Testis (tissue), 3 donors: ENCODE data around the gene EIF4A3. TPM values are rescaled to one million over a fixed set of nuclear protein-coding genes. Genes with fewer than 3 reads are reported as not detected.

Experiments
- DNase-seq: peaks from one replicate; pipeline ENCODE4 v3.0.0-alpha.2; 2019
- H3K27ac ChIP-seq, 2 donors: fragments of 200-600 bp; sonication (generic); one replicate each; pipeline ENCODE4 v1.5.1; 2019
- H3K27me3 ChIP-seq: fragments of 200-600 bp; sonication (generic); one replicate; pipeline ENCODE4 v1.5.1; 2019
- H3K36me3 ChIP-seq: fragments of 200-600 bp; sonication (generic); one replicate; pipeline ENCODE4 v1.5.1; 2017; ENCODE audit warnings: low read depth; ENCODE audit errors: missing control alignments
- H3K4me1 ChIP-seq: fragments of 200-600 bp; sonication (generic); one replicate; pipeline ENCODE4 v1.5.1; 2019
- H3K4me3 ChIP-seq, 2 donors: fragments of 200-600 bp; sonication (generic); one replicate each; pipeline ENCODE4 v1.5.1; 2017 to 2019
- H3K9me3 ChIP-seq: fragments of 200-600 bp; sonication (generic); one replicate; pipeline ENCODE4 v1.5.1; 2017
- CTCF ChIP-seq, 3 experiments: fragments of 450-650 bp in 2 of 3; fragments of 200-600 bp in 1 of 3; sonication (generic) in 1 of 3; IDR thresholded peaks; one replicate each; pipeline ENCODE4 v1.5.1; 2016 to 2019; ENCODE audit warnings: antibody characterized with exemption in 3 of 3, mild to moderate bottlenecking in 2 of 3, moderate library complexity in 1 of 3
- POLR2A ChIP-seq: fragments of 450-650 bp; IDR thresholded peaks from one replicate; pipeline ENCODE4 v1.6.1; 2017; ENCODE audit warnings: antibody characterized with exemption, mild to moderate bottlenecking, moderate library complexity
- WGBS, 2 donors: methylation state at CpG; one replicate each; pipeline ENCODE4 v1.1.5; 2018; 5-methylcytosine and 5-hydroxymethylcytosine counted together
- intact Hi-C: fragments of 100-400 bp; cut with DNase I; formaldehyde crosslinking; loops from one replicate; pipeline ENCODE4 v1.15.1; 2023; ENCODE audit warnings: low total_unique reads
- polyA plus RNA-seq: library from polyadenylated mRNA; stranded (reverse); fragments of 350-450 nt; fragmentation: Illumina TruSeq; extraction: RNeasy Lipid Tissue Mini Kit (QIAGEN cat#74804); gene quantifications from one replicate; pipeline ENCODE4 v1.2.3, GENCODE V29; 2014; ENCODE audit warnings: low read depth, low replicate concordance; ENCODE audit not compliant: insufficient read depth
- total RNA-seq, 2 donors: library from RNA; depleted of rRNA; stranded (reverse); fragments of >200 nt; gene quantifications; one replicate each; pipeline ENCODE4 v1.2.3, GENCODE V29; 2016

The EIF4A3 gene
- total and polyA plus RNA-seq, 3 donors from 2014 or later: 67.1 to 99.3 (median 85.6) TPM

DNA sequence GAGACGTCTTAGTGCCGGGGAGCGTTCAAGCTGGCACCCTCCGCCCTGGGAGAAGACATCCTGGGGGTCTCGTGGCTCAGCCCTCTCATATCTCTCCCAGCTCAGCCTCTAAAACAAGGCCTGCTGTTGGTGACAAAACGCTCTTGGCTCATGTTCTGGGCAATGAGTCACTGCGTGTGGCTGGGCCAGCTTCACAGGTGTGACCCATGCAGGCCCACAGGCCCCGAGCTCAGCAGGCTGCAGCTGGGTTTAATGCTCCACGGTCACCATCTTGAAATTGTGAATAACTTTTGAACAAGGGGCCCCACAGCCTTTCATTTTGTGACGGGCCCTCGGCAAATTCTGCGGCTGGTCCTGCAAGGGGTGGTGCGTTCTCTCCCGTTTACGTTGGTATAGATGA lies 23.1 kb downstream of the EIF4A3 start:
- intact Hi-C loops: no loop called here
- DNase-seq: peak; percentile 10
- H3K36me3 ChIP-seq: no peaks in the 10 kb centered on the region
- WGBS, 2 donors: 86 to 90% methylated on average over 15 of the region's 15 CpGs
- no peak overlapping the region for H3K4me3 ChIP-seq
- no peak overlapping the region for H3K27ac ChIP-seq
- no peaks in the 10 kb centered on the region for H3K9me3 ChIP-seq
- no peaks in the 10 kb centered on the region for H3K27me3 ChIP-seq
- TF ChIP-seq CTCF (IDR thresholded peaks at IDR 0.05) (no peak), POLR2A (no peak)
- no peaks in the 10 kb centered on the region for H3K4me1 ChIP-seq

GRCh38 chr17:80122926-80123505 lies 23.9 kb downstream of the EIF4A3 start:
- Histone ChIP-seq H3K36me3 (no peaks in the 10 kb centered on the region), H3K4me3 (no peak overlapping the region), H3K9me3 (no peaks in the 10 kb centered on the region), H3K27ac (no peak overlapping the region), H3K27me3 (no peaks in the 10 kb centered on the region), H3K4me1 (no peaks in the 10 kb centered on the region)
- intact Hi-C loops: no loop called here
- WGBS, 2 donors: 78 to 95% methylated on average over 5 to 6 of the region's 6 CpGs
- TF ChIP-seq CTCF (IDR thresholded peaks at IDR 0.05) (no peak), POLR2A (no peak)
- DNase-seq: peak; percentile 5

DNA sequence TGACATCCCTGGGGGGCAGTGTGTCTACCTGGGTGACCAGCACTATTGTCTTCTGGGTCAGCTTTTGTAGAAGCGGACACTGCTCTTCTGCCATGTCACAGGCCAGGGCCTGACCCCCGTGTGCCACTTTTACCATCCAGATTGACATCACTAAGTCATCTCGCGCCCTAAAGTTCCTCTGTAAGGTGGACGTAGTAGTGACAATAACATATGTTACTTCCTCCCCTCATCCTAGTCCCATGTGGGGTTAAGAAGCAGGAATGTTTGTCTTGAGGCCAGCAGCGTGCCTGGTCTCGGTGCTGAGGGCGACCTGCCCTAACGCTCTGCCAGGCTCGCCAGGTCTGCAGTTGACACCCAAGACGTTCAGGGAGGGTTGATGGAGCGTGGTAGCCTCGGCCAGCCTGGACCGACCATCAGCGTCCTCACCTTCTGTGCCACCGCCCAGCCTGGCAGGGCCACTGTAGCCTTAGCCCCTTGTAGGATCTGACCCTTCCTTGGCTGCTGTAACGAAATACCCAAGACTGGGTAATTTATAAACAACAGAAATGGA lies 24.8 kb downstream of the EIF4A3 start:
- peak; percentile 7 for DNase-seq
- H3K9me3 ChIP-seq: no peaks in the 10 kb centered on the region
- no peak for TF ChIP-seq CTCF (IDR thresholded peaks at IDR 0.05)

DNA sequence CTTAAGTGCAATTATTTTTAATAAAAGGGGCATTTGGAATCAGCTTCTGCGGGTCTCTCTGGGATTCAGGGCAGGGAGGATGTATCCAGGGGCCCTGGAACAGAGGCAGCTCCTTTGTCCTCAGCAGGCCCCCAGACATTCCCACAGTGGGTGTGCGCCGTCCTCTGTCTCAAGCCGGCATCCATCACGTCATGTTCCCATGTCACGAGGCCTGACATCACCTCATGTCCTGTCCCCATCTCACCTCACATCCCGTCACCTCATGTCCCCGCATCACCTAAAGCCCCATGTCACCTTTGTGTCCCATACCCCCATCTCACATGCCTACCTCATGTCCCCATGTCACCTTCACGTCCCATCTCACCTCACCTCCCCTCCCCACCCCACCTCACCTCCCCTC lies 27.1 kb downstream of the EIF4A3 start:
- H3K27me3 ChIP-seq: no peaks in the 10 kb centered on the region
- intact Hi-C loops: no loop called here
- H3K27ac ChIP-seq: no peak overlapping the region
- H3K9me3 ChIP-seq: no peaks in the 10 kb centered on the region
- DNase-seq: no peak
- TF ChIP-seq POLR2A: no peak
- no peak for TF ChIP-seq CTCF (IDR thresholded peaks at IDR 0.05)
- WGBS, 2 donors: 89 to 96% methylated on average over 9 of the region's 9 CpGs
- H3K4me1 ChIP-seq: no peaks in the 10 kb centered on the region
- H3K4me3 ChIP-seq: no peak overlapping the region
- H3K36me3 ChIP-seq: no peaks in the 10 kb centered on the region

More for the DNA sequence above, 24.8 kb downstream of the EIF4A3 start:
- WGBS, 2 donors: 90 to 93% methylated on average over 17 of the region's 17 CpGs
- Histone ChIP-seq H3K36me3 (no peaks in the 10 kb centered on the region), H3K4me1 (no peaks in the 10 kb centered on the region), H3K4me3 (no peak overlapping the region), H3K27ac (no peak overlapping the region), H3K27me3 (no peaks in the 10 kb centered on the region)
- intact Hi-C loops: no loop called here

DNA sequence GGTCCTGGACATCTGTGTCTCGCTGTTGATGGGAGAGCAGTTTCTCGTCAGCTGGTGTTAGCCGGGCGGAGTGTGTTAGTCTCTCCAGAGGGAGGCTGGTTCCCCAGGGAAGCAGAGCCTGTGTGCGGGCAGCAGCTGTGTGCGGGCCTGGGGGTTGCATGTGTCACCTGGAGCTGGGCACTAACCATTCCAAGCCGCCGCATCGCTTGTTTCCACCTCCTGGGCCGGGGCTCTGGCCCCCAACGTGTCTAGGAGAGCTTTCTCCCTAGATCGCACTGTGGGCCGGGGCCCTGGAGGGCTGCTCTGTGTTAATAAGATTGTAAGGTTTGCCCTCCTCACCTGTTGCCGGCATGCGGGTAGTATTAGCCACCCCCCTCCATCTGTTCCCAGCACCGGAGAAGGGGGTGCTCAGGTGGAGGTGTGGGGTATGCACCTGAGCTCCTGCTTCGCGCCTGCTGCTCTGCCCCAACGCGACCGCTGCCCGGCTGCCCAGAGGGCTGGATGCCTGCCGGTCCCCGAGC lies 27.6 kb downstream of the EIF4A3 start:
- H3K9me3 ChIP-seq: no peaks in the 10 kb centered on the region
- H3K27me3 ChIP-seq: no peaks in the 10 kb centered on the region
- intact Hi-C loops: no loop called here
- H3K36me3 ChIP-seq: no peaks in the 10 kb centered on the region
- no peak overlapping the region for H3K27ac ChIP-seq
- 90 to 99% methylated on average over 9 to 24 of the region's 24 CpGs for WGBS, 2 donors
- TF ChIP-seq POLR2A (no peak), CTCF (IDR thresholded peaks at IDR 0.05) (no peak)
- DNase-seq: peak; percentile 11
- H3K4me3 ChIP-seq: no peak overlapping the region
- no peaks in the 10 kb centered on the region for H3K4me1 ChIP-seq
